HEK293 (cell line): Measurements from ENCODE around the gene FOXP1.

ENCODE experiments used
- EGR2 ChIP-seq: fragments of 450-650 bp; formaldehyde crosslinking; IDR thresholded peaks from 2 replicates; pipeline ENCODE4 v1.5.1; 2016; ENCODE audit warnings: low read depth, missing biosample characterization, missing genetic modification characterization
- KLF7 ChIP-seq: fragments of 450-650 bp; formaldehyde crosslinking; IDR thresholded peaks from 2 replicates; pipeline ENCODE4 v1.5.1; 2016; ENCODE audit warnings: missing biosample characterization, missing genetic modification characterization, borderline replicate concordance
- MYNN ChIP-seq: fragments of 450-650 bp; formaldehyde crosslinking; IDR thresholded peaks from 2 replicates; pipeline ENCODE4 v1.5.1; 2016; ENCODE audit warnings: missing biosample characterization, missing genetic modification characterization, borderline replicate concordance
- MZF1 ChIP-seq: fragments of 450-650 bp; formaldehyde crosslinking; IDR thresholded peaks from 2 replicates; pipeline ENCODE4 v1.5.1; 2017; ENCODE audit warnings: missing biosample characterization, missing genetic modification characterization, borderline replicate concordance
- SCRT2 ChIP-seq: fragments of 450-650 bp; formaldehyde crosslinking; IDR thresholded peaks from 2 replicates; pipeline ENCODE4 v1.5.1; 2016; ENCODE audit warnings: missing biosample characterization, missing genetic modification characterization
- SP2 ChIP-seq: fragments of 450-650 bp; formaldehyde crosslinking; IDR thresholded peaks from 2 replicates; pipeline ENCODE4 v1.5.1; 2016; ENCODE audit warnings: missing biosample characterization, missing genetic modification characterization
- SP3 ChIP-seq: fragments of 450-650 bp; formaldehyde crosslinking; IDR thresholded peaks from 2 replicates; pipeline ENCODE4 v1.5.1; 2016; ENCODE audit warnings: missing biosample characterization, missing genetic modification characterization
- YY1 ChIP-seq: fragments of 450-650 bp; formaldehyde crosslinking; IDR thresholded peaks from 2 replicates; pipeline ENCODE4 v1.5.1; 2018; ENCODE audit warnings: missing biosample characterization, missing genetic modification characterization
- ZFP37 ChIP-seq: fragments of 450-650 bp; formaldehyde crosslinking; IDR thresholded peaks from 2 replicates; pipeline ENCODE4 v1.5.1; 2016; ENCODE audit warnings: missing biosample characterization, missing genetic modification characterization
- ZNF133 ChIP-seq: fragments of 450-650 bp; formaldehyde crosslinking; IDR thresholded peaks from 2 replicates; pipeline ENCODE4 v1.5.1; 2016; ENCODE audit warnings: missing biosample characterization, missing genetic modification characterization
- ZNF211 ChIP-seq: fragments of 450-650 bp; formaldehyde crosslinking; IDR thresholded peaks from 2 replicates; pipeline ENCODE4 v1.5.1; 2016; ENCODE audit warnings: low read depth, missing biosample characterization, missing genetic modification characterization
- ZNF24 ChIP-seq: fragments of 450-650 bp; formaldehyde crosslinking; IDR thresholded peaks from 2 replicates; pipeline ENCODE4 v1.5.1; 2016; ENCODE audit warnings: missing biosample characterization, missing genetic modification characterization
- ZNF266 ChIP-seq: fragments of 450-650 bp; formaldehyde crosslinking; IDR thresholded peaks from 2 replicates; pipeline ENCODE4 v1.5.1; 2016; ENCODE audit warnings: missing biosample characterization, missing genetic modification characterization, low read depth
- ZNF292 ChIP-seq: fragments of 450-650 bp; formaldehyde crosslinking; IDR thresholded peaks from 2 replicates; pipeline ENCODE4 v1.5.1; 2016; ENCODE audit warnings: low read depth, missing biosample characterization, missing genetic modification characterization, borderline replicate concordance
- ZNF335 ChIP-seq: fragments of 450-650 bp; formaldehyde crosslinking; conservative IDR thresholded peaks from 2 replicates; pipeline ENCODE4 v1.5.1; 2016; ENCODE audit warnings: missing biosample characterization, missing genetic modification characterization
- ZNF423 ChIP-seq: fragments of 450-650 bp; formaldehyde crosslinking; IDR thresholded peaks from 2 replicates; pipeline ENCODE4 v1.5.1; 2016; ENCODE audit warnings: missing biosample characterization, missing genetic modification characterization
- ZNF501 ChIP-seq: fragments of 450-650 bp; formaldehyde crosslinking; IDR thresholded peaks from 2 replicates; pipeline ENCODE4 v1.5.1; 2016; ENCODE audit warnings: missing biosample characterization, missing genetic modification characterization
- ZNF521 ChIP-seq: fragments of 450-650 bp; formaldehyde crosslinking; IDR thresholded peaks from 2 replicates; pipeline ENCODE4 v1.5.1; 2017; ENCODE audit warnings: missing biosample characterization, mild to moderate bottlenecking, missing genetic modification characterization
- ZNF530 ChIP-seq: fragments of 450-650 bp; formaldehyde crosslinking; IDR thresholded peaks from 2 replicates; pipeline ENCODE4 v1.5.1; 2016; ENCODE audit warnings: low read depth, missing biosample characterization, missing genetic modification characterization
- ZNF670 ChIP-seq: fragments of 450-650 bp; formaldehyde crosslinking; IDR thresholded peaks from 2 replicates; pipeline ENCODE4 v1.5.1; 2016; ENCODE audit warnings: missing biosample characterization, missing genetic modification characterization, low read depth
- ZNF791 ChIP-seq: fragments of 450-650 bp; formaldehyde crosslinking; IDR thresholded peaks from 2 replicates; pipeline ENCODE4 v1.5.1; 2016; ENCODE audit warnings: missing biosample characterization, missing genetic modification characterization
- ZSCAN16 ChIP-seq: fragments of 450-650 bp; formaldehyde crosslinking; IDR thresholded peaks from 2 replicates; pipeline ENCODE4 v1.5.1; 2016; ENCODE audit warnings: missing biosample characterization, missing genetic modification characterization
- TF ChIP-seq, protein P1 (sequence below): IDR thresholded peaks from 2 replicates; pipeline ENCODE4 v1.6.1; 2011; ENCODE audit warnings: mild to moderate bottlenecking, low read depth, low read length, borderline replicate concordance
- TF ChIP-seq, protein P2 (sequence below): fragments of 450-650 bp; formaldehyde crosslinking; IDR thresholded peaks from 2 replicates; pipeline ENCODE4 v1.5.1; 2017; ENCODE audit warnings: missing biosample characterization, missing genetic modification characterization
- TF ChIP-seq, protein P3 (sequence below): fragments of 450-650 bp; formaldehyde crosslinking; IDR thresholded peaks from 2 replicates; pipeline ENCODE4 v1.5.1; 2016; ENCODE audit warnings: missing biosample characterization, missing genetic modification characterization
- TF ChIP-seq, protein P4 (sequence below): fragments of 450-650 bp; formaldehyde crosslinking; IDR thresholded peaks from 2 replicates; pipeline ENCODE4 v1.5.1; 2016; ENCODE audit warnings: missing biosample characterization, missing genetic modification characterization, borderline replicate concordance
- TF ChIP-seq, protein P5 (sequence below): fragments of 450-650 bp; formaldehyde crosslinking; IDR thresholded peaks from 2 replicates; pipeline ENCODE4 v1.5.1; 2016; ENCODE audit warnings: missing biosample characterization, missing genetic modification characterization

The FOXP1 gene

DNA sequence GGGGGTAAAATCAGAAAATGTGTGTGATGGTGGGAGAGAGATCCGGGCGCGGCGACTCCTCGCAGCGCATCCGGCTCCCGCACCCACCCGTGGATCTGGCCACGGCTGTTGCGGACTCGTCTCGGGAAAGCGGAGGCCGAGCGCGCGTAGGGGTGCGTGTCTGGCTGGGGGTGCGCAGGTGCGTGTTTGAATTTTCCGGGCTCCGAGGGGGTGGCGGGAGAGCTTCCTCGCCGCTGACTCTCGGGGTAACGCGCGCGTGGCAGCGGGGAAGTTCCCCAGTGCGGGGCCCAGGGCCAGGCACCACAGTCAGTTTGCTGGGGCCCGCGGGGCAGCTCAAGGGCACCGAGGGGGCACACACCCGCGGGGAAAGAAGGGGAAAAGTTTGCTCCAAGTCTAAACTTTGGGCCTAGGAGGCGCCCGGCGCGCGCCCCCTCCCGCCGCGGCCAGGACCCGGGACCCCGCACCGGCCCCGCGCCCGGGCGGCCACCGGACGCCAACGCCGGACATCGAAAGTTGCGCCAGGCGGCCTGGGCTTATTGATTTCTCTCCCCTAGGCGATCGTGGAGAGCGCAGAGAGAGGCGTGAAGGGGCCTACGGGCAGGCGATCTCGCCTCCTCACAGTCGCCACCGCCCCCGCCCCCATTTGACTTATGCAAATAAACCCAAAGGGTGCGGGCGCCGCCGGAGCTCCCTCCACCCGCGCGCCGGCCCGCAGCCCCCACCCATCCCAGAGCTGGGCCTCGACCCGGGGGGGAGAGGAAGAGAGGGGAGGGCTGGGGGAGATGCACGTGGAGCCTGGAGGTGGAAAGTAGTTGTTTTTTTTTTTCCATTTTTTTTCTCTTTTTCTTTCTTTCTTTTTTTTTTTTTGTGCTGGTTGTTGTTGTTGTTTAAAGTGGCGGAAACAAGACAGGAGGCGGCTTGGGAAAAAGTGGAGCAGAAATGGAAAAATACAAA is 639 bp downstream of the FOXP1 start (continued):
- TF ChIP-seq ZNF501: no peak
- TF ChIP-seq ZNF24: peak; percentile 50; the same call in 1 of the 2 replicates
- peak; percentile 94 for TF ChIP-seq ZNF423 (tag by site-specific recombination)
- no peak for TF ChIP-seq ZNF521 (tag by site-specific recombination)
- TF ChIP-seq, protein P1, sequence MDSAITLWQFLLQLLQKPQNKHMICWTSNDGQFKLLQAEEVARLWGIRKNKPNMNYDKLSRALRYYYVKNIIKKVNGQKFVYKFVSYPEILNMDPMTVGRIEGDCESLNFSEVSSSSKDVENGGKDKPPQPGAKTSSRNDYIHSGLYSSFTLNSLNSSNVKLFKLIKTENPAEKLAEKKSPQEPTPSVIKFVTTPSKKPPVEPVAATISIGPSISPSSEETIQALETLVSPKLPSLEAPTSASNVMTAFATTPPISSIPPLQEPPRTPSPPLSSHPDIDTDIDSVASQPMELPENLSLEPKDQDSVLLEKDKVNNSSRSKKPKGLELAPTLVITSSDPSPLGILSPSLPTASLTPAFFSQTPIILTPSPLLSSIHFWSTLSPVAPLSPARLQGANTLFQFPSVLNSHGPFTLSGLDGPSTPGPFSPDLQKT: no peak
- no peak for TF ChIP-seq ZNF530
- TF ChIP-seq YY1 (tag by site-specific recombination): no peak
- no peak for TF ChIP-seq SCRT2 (tag by site-specific recombination)
- no peak for TF ChIP-seq ZFP37
- peak; percentile 81 for TF ChIP-seq ZNF335 (tag by site-specific recombination)
- TF ChIP-seq, protein P2, sequence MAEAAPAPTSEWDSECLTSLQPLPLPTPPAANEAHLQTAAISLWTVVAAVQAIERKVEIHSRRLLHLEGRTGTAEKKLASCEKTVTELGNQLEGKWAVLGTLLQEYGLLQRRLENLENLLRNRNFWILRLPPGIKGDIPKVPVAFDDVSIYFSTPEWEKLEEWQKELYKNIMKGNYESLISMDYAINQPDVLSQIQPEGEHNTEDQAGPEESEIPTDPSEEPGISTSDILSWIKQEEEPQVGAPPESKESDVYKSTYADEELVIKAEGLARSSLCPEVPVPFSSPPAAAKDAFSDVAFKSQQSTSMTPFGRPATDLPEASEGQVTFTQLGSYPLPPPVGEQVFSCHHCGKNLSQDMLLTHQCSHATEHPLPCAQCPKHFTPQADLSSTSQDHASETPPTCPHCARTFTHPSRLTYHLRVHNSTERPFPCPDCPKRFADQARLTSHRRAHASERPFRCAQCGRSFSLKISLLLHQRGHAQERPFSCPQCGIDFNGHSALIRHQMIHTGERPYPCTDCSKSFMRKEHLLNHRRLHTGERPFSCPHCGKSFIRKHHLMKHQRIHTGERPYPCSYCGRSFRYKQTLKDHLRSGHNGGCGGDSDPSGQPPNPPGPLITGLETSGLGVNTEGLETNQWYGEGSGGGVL (tag by site-specific recombination): peak; percentile 85
- no peak for TF ChIP-seq SP2 (tag by site-specific recombination)
- TF ChIP-seq, protein P3, sequence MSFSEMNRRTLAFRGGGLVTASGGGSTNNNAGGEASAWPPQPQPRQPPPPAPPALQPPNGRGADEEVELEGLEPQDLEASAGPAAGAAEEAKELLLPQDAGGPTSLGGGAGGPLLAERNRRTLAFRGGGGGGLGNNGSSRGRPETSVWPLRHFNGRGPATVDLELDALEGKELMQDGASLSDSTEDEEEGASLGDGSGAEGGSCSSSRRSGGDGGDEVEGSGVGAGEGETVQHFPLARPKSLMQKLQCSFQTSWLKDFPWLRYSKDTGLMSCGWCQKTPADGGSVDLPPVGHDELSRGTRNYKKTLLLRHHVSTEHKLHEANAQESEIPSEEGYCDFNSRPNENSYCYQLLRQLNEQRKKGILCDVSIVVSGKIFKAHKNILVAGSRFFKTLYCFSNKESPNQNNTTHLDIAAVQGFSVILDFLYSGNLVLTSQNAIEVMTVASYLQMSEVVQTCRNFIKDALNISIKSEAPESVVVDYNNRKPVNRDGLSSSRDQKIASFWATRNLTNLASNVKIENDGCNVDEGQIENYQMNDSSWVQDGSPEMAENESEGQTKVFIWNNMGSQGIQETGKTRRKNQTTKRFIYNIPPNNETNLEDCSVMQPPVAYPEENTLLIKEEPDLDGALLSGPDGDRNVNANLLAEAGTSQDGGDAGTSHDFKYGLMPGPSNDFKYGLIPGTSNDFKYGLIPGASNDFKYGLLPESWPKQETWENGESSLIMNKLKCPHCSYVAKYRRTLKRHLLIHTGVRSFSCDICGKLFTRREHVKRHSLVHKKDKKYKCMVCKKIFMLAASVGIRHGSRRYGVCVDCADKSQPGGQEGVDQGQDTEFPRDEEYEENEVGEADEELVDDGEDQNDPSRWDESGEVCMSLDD (tag by site-specific recombination): peak; percentile 58
- TF ChIP-seq ZNF211 (tag by site-specific recombination): no peak
- no peak; the same call in 1 of the 2 replicates for TF ChIP-seq ZSCAN16
- no peak for TF ChIP-seq KLF7 (tag by site-specific recombination)
- TF ChIP-seq ZNF266 (tag by site-specific recombination): no peak
- TF ChIP-seq SP3: no peak
- no peak for TF ChIP-seq ZNF133 (tag by site-specific recombination)
- TF ChIP-seq ZNF292: no peak
- TF ChIP-seq, protein P4, sequence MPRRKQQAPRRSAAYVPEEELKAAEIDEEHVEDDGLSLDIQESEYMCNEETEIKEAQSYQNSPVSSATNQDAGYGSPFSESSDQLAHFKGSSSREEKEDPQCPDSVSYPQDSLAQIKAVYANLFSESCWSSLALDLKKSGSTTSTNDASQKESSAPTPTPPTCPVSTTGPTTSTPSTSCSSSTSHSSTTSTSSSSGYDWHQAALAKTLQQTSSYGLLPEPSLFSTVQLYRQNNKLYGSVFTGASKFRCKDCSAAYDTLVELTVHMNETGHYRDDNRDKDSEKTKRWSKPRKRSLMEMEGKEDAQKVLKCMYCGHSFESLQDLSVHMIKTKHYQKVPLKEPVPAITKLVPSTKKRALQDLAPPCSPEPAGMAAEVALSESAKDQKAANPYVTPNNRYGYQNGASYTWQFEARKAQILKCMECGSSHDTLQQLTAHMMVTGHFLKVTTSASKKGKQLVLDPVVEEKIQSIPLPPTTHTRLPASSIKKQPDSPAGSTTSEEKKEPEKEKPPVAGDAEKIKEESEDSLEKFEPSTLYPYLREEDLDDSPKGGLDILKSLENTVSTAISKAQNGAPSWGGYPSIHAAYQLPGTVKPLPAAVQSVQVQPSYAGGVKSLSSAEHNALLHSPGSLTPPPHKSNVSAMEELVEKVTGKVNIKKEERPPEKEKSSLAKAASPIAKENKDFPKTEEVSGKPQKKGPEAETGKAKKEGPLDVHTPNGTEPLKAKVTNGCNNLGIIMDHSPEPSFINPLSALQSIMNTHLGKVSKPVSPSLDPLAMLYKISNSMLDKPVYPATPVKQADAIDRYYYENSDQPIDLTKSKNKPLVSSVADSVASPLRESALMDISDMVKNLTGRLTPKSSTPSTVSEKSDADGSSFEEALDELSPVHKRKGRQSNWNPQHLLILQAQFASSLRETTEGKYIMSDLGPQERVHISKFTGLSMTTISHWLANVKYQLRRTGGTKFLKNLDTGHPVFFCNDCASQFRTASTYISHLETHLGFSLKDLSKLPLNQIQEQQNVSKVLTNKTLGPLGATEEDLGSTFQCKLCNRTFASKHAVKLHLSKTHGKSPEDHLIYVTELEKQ (tag by site-specific recombination): no peak
- no peak for TF ChIP-seq MZF1 (tag by site-specific recombination)
- no peak for TF ChIP-seq ZNF791 (tag by site-specific recombination)
- no peak for TF ChIP-seq MYNN
- TF ChIP-seq, protein P5, sequence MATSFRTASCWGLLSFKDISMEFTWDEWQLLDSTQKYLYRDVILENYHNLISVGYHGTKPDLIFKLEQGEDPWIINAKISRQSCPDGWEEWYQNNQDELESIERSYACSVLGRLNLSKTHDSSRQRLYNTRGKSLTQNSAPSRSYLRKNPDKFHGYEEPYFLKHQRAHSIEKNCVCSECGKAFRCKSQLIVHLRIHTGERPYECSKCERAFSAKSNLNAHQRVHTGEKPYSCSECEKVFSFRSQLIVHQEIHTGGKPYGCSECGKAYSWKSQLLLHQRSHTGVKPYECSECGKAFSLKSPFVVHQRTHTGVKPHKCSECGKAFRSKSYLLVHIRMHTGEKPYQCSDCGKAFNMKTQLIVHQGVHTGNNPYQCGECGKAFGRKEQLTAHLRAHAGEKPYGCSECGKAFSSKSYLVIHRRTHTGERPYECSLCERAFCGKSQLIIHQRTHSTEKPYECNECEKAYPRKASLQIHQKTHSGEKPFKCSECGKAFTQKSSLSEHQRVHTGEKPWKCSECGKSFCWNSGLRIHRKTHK: no peak
- no peak for TF ChIP-seq ZNF670 (tag by site-specific recombination)
- peak; percentile 84 for TF ChIP-seq EGR2 (tag by site-specific recombination)
